ENCODE data around the gene SIPA1L3.

- TF ChIP-seq POLR2A (IDR thresholded peaks at IDR 0.05): no peak
- TF ChIP-seq CTCF (IDR thresholded peaks at IDR 0.05): no peak
- TF ChIP-seq POLR2AphosphoS5 (IDR thresholded peaks at IDR 0.05): no peak
These were observed 251.7 kb downstream of the SIPA1L3 start for GRCh38 chr19:38158730-38159129.

All from breast epithelium (tissue), 3 donors.